ENCODE measurements around the gene CCDC50.

DNA sequence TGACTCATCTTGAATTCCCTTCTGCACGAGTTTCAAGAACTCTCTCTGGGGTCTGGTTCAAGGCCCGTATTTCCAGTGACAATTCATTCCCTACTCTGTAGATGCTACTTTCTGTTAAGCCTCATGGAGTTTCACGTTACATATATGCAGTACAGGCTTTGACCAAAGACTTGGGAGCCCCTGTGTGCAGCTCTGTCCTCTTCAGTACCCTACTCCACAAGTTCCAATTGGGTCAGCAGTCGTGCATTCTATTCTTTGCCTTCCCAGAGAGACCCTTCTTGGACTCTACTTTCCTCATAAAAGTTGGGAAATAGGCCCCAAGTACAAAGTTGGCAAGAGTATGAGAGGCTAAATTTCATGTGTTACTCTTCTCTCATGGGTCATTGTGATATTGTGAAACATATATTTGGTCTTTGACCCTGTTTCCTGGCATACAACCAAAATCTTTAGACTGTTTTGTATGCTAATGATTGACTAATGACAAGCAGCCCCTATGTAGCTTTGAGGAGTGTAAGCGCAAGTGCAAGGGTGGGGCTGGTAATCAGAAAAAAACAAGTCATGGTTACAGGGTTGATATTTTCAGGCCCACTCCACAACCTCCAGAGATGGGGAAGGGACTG is 15.0 kb upstream of the CCDC50 start:
- TF ChIP-seq, protein P1, sequence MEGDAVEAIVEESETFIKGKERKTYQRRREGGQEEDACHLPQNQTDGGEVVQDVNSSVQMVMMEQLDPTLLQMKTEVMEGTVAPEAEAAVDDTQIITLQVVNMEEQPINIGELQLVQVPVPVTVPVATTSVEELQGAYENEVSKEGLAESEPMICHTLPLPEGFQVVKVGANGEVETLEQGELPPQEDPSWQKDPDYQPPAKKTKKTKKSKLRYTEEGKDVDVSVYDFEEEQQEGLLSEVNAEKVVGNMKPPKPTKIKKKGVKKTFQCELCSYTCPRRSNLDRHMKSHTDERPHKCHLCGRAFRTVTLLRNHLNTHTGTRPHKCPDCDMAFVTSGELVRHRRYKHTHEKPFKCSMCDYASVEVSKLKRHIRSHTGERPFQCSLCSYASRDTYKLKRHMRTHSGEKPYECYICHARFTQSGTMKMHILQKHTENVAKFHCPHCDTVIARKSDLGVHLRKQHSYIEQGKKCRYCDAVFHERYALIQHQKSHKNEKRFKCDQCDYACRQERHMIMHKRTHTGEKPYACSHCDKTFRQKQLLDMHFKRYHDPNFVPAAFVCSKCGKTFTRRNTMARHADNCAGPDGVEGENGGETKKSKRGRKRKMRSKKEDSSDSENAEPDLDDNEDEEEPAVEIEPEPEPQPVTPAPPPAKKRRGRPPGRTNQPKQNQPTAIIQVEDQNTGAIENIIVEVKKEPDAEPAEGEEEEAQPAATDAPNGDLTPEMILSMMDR (IDR thresholded peaks at IDR 0.05) = no peak
- TF ChIP-seq POLR2A (IDR thresholded peaks at IDR 0.05) = no peak
- TF ChIP-seq POLR2AphosphoS5 (IDR thresholded peaks at IDR 0.05) = no peak

All from stomach (tissue), 4 donors.